Measurements from ENCODE around the gene PON2. TPM values are rescaled to one million over a fixed set of nuclear protein-coding genes. Genes with fewer than 3 reads are reported as not detected.

PON2 gene
- total and polyA plus RNA-seq, 2 donors (not counting 1 experiment from before 2014, with no cell fraction given) = 72.8 to 140 TPM

GRCh38 chr7:95368235-95368634 lies 66.6 kb downstream of the PON2 start:
- Histone ChIP-seq H3K27me3 (ENCODE audit: control insufficient read depth, insufficient read depth, low read length) (no peaks in the 10 kb centered on the region), H2AFZ (ENCODE audit: low read length) (no peak overlapping the region), H3K4me3 (replicated peaks in 1 of 4; ENCODE audit: control extremely low read depth in 1 of 4, insufficient read depth in 1 of 4, low read depth in 3 of 4, low read length in 4 of 4) (no peak overlapping the region), H3K36me3 (ENCODE audit: control insufficient read depth, insufficient read depth, low read length) (no peaks in the 10 kb centered on the region), H3K9ac (ENCODE audit: insufficient read depth, low read length) (no peak overlapping the region), H4K20me1 (ENCODE audit: control insufficient read depth, extremely low read depth, insufficient read depth, low read length) (no peaks in the 10 kb centered on the region), H3K4me1 (ENCODE audit: control insufficient read depth, extremely low read depth, insufficient read depth, low read length) (no peaks in the 10 kb centered on the region), H3K79me2 (ENCODE audit: control insufficient read depth, insufficient read depth, low read length) (no peaks in the 10 kb centered on the region), H3K4me2 (ENCODE audit: extremely low read depth, insufficient read depth, low read length) (no peak overlapping the region), H3K9me3 (ENCODE audit: control insufficient read depth, insufficient read depth, low read depth, low read length) (no peaks in the 10 kb centered on the region), H3K27ac (ENCODE audit: insufficient read depth, low read length) (no peak overlapping the region)
- TF ChIP-seq EZH2 (IDR thresholded peaks at IDR 0.05; ENCODE audit: low read length, missing control alignments) (no peak), CTCF (conservative IDR thresholded peaks at IDR 0.05 in 1 of 2, IDR thresholded peaks at IDR 0.05 in 1 of 2; ENCODE audit: low read depth in 1 of 2, low read length in 2 of 2) (no peak)
- no peak for DNase-seq (ENCODE audit: low read depth in 2 of 2)

DNA sequence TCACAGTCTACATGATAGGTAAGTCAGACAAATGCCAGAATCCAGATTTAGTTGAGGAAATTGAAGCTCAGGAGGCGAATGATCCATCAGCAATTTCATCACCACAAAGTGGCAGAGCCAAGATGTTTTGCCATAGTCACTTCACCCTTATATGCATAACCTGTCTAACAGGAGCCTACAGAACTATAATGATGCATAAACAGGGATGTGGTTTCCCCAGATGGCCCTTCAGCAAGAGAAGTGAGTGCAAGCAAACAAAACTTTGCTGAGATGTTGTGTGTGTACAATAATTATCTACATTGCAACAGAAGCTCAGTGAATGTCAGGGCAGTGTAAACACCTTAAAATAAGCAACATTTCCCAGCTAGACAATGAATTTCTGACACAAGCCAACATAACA lies 67.2 kb downstream of the PON2 start:
- Histone ChIP-seq H3K9ac (ENCODE audit: insufficient read depth, low read length) (no peak overlapping the region), H4K20me1 (ENCODE audit: control insufficient read depth, extremely low read depth, insufficient read depth, low read length) (no peaks in the 10 kb centered on the region), H3K4me1 (ENCODE audit: control insufficient read depth, extremely low read depth, insufficient read depth, low read length) (no peaks in the 10 kb centered on the region), H3K4me2 (ENCODE audit: extremely low read depth, insufficient read depth, low read length) (no peak overlapping the region), H3K79me2 (ENCODE audit: control insufficient read depth, insufficient read depth, low read length) (no peaks in the 10 kb centered on the region), H3K9me3 (ENCODE audit: control insufficient read depth, insufficient read depth, low read depth, low read length) (no peaks in the 10 kb centered on the region), H3K4me3 (replicated peaks in 1 of 4; ENCODE audit: control extremely low read depth in 1 of 4, insufficient read depth in 1 of 4, low read depth in 3 of 4, low read length in 4 of 4) (no peak overlapping the region), H3K27me3 (ENCODE audit: control insufficient read depth, insufficient read depth, low read length) (no peaks in the 10 kb centered on the region), H3K36me3 (ENCODE audit: control insufficient read depth, insufficient read depth, low read length) (no peaks in the 10 kb centered on the region), H2AFZ (ENCODE audit: low read length) (no peak overlapping the region), H3K27ac (ENCODE audit: insufficient read depth, low read length) (no peak overlapping the region)
- TF ChIP-seq EZH2 (IDR thresholded peaks at IDR 0.05; ENCODE audit: low read length, missing control alignments) = no peak
- no peak for TF ChIP-seq CTCF (conservative IDR thresholded peaks at IDR 0.05 in 1 of 2, IDR thresholded peaks at IDR 0.05 in 1 of 2; ENCODE audit: low read depth in 1 of 2, low read length in 2 of 2)
- DNase-seq (ENCODE audit: low read depth in 2 of 2) = no peak

GRCh38 chr7:95365151-95365550 lies 69.7 kb downstream of the PON2 start:
- H3K36me3 ChIP-seq (ENCODE audit: control insufficient read depth, insufficient read depth, low read length) = no peaks in the 10 kb centered on the region
- no peak overlapping the region for H3K4me2 ChIP-seq (ENCODE audit: extremely low read depth, insufficient read depth, low read length)
- H3K4me3 ChIP-seq (replicated peaks in 1 of 4; ENCODE audit: control extremely low read depth in 1 of 4, insufficient read depth in 1 of 4, low read depth in 3 of 4, low read length in 4 of 4) = no peak overlapping the region
- no peaks in the 10 kb centered on the region for H3K27me3 ChIP-seq (ENCODE audit: control insufficient read depth, insufficient read depth, low read length)
- no peaks in the 10 kb centered on the region for H4K20me1 ChIP-seq (ENCODE audit: control insufficient read depth, extremely low read depth, insufficient read depth, low read length)
- no peak overlapping the region for H3K27ac ChIP-seq (ENCODE audit: insufficient read depth, low read length)
- H3K4me1 ChIP-seq (ENCODE audit: control insufficient read depth, extremely low read depth, insufficient read depth, low read length) = no peaks in the 10 kb centered on the region
- H2AFZ ChIP-seq (ENCODE audit: low read length) = no peak overlapping the region
- H3K79me2 ChIP-seq (ENCODE audit: control insufficient read depth, insufficient read depth, low read length) = no peaks in the 10 kb centered on the region
- TF ChIP-seq CTCF (conservative IDR thresholded peaks at IDR 0.05 in 1 of 2, IDR thresholded peaks at IDR 0.05 in 1 of 2; ENCODE audit: low read depth in 1 of 2, low read length in 2 of 2) (no peak), EZH2 (IDR thresholded peaks at IDR 0.05; ENCODE audit: low read length, missing control alignments) (no peak)
- peak in 1 of 2 donors; percentile 37 for DNase-seq (ENCODE audit: low read depth in 2 of 2)
- H3K9me3 ChIP-seq (ENCODE audit: control insufficient read depth, insufficient read depth, low read depth, low read length) = no peaks in the 10 kb centered on the region
- H3K9ac ChIP-seq (ENCODE audit: insufficient read depth, low read length) = no peak overlapping the region
